ENCODE data around the gene SKIC2.
"Not testable (repeated sequence)": the region's sequence is repeated elsewhere in the genome, so short reads cannot be mapped to it uniquely, and the experiment has no call there.

SKIC2 gene

DNA sequence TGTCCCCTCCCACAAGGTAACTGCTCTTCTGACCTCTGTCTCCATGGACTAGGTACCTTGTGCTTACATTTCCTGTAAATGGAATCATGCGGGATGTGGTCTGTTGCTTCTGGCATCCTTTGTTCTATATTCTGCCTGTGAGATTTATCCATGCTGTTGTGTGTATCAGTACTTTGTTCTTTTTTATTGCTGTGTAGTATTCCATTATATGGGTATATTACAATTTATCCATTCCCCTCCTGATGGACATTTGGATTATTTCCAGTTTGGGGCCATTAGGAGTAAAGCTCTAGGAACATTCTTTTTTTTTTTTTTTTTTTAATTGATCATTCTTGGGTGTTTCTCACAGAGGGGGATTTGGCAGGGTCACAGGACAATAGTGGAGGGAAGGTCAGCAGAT lies 28.0 kb upstream of the SKIC2 start:
- ChIA-PET POLR2A (interaction anchor here (0.6 kb wide), 1 partner anchor 284 kb away, joined by 12 read pairs; no protein-coding TSS in a partner anchor), CTCF (interaction anchor here (0.8 to 1.9 kb wide), 2 partner anchors 22 to 40 kb away, joined by 3 to 6 read pairs; no protein-coding TSS in a partner anchor)
- TF ChIP-seq, protein P1, sequence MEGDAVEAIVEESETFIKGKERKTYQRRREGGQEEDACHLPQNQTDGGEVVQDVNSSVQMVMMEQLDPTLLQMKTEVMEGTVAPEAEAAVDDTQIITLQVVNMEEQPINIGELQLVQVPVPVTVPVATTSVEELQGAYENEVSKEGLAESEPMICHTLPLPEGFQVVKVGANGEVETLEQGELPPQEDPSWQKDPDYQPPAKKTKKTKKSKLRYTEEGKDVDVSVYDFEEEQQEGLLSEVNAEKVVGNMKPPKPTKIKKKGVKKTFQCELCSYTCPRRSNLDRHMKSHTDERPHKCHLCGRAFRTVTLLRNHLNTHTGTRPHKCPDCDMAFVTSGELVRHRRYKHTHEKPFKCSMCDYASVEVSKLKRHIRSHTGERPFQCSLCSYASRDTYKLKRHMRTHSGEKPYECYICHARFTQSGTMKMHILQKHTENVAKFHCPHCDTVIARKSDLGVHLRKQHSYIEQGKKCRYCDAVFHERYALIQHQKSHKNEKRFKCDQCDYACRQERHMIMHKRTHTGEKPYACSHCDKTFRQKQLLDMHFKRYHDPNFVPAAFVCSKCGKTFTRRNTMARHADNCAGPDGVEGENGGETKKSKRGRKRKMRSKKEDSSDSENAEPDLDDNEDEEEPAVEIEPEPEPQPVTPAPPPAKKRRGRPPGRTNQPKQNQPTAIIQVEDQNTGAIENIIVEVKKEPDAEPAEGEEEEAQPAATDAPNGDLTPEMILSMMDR (IDR thresholded peaks at IDR 0.05; ENCODE audit: control extremely low read depth, extremely low read depth, low read depth, missing control alignments) = no peak

DNA sequence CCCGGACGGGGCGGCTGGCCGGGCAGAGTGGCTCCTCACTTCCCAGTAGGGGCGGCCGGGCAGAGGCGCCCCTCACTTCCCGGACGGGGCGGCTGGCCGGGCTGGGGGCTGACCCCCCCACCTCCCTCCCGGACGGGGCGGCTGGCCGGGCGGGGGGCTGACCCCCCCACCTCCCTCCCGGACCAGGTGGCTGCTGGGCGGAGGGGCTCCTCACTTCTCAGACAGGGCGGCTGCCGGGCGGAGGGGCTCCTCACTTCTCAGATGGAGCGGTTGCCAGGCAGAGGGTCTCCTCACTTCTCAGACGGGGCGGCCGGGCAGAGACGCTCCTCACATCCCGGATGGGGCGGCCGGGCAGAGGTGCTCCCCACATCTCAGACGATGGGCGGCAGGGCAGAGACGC lies 26.8 kb upstream of the SKIC2 start:
- POLR2A ChIA-PET; CTCF ChIA-PET; DNase-seq (ENCODE audit: extremely low spot score): not testable (repeated sequence)

More for the DNA sequence above, 28.0 kb upstream of the SKIC2 start:
- no peak for DNase-seq (ENCODE audit: extremely low spot score)

DNA sequence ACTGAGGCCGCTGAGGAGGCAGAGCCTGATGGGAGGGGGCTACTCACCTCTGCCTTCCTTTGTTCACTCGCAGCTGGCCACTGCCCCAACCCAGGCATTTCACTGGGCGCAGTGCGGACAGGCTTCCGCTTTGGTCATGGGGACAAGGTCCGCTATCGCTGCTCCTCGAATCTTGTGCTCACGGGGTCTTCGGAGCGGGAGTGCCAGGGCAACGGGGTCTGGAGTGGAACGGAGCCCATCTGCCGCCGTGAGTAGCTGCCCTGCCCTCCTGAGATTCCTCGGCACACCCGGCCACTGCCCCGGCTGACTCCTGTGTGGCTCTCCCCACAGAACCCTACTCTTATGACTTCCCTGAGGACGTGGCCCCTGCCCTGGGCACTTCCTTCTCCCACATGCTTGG lies 25.4 kb upstream of the SKIC2 start:
- CTCF ChIA-PET = no interaction called here
- no peak for DNase-seq (ENCODE audit: extremely low spot score)
- POLR2A ChIA-PET = no interaction called here
- TF ChIP-seq, protein P1 (IDR thresholded peaks at IDR 0.05; ENCODE audit: control extremely low read depth, extremely low read depth, low read depth, missing control alignments) = no peak

DNA sequence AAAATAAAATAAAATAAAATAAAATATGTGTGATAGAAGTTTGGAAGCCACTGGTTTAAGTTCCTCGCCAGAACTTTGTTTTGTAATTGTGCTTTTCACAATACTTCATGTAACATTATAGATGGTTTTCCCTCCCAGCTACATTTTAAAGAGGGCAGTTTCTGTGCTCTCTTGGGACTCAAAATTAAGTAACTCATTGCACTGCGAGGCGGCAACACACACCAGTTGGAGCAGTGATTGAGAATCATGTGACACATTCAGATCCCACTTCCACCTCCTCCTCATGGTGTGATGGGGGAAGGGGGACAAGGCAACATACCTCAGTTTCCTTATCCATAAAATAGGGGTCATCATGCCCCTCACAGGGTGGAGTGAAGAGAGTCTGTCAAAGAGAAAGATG lies 24.0 kb upstream of the SKIC2 start:
- TF ChIP-seq, protein P1 (IDR thresholded peaks at IDR 0.05; ENCODE audit: control extremely low read depth, extremely low read depth, low read depth, missing control alignments) = no peak
- no peak for DNase-seq (ENCODE audit: extremely low spot score)
- ChIA-PET CTCF (no interaction called here), POLR2A (no interaction called here)

DNA sequence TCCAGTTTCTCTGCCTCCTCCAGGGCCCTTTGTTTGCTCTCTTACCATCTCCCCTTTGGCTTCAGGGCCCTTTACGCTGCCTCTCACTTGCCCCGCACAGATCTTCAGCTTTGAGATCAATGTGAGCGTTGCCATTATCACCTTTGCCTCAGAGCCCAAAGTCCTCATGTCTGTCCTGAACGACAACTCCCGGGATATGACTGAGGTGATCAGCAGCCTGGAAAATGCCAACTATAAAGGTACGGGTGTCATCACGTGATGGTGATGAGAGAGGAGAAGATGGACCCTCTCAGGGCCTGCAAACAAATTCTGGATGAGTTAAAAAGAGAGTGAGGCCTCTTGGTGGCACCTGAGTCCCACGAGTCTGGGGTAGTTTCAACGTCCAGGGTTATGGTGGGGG lies 23.2 kb upstream of the SKIC2 start:
- no peak for DNase-seq (ENCODE audit: extremely low spot score)
- POLR2A ChIA-PET = no interaction called here
- TF ChIP-seq, protein P1 (IDR thresholded peaks at IDR 0.05; ENCODE audit: control extremely low read depth, extremely low read depth, low read depth, missing control alignments) = no peak
- CTCF ChIA-PET = interaction anchor here (0.9 kb wide), 1 partner anchor 16 kb away, joined by 4 read pairs; no protein-coding TSS in a partner anchor

DNA sequence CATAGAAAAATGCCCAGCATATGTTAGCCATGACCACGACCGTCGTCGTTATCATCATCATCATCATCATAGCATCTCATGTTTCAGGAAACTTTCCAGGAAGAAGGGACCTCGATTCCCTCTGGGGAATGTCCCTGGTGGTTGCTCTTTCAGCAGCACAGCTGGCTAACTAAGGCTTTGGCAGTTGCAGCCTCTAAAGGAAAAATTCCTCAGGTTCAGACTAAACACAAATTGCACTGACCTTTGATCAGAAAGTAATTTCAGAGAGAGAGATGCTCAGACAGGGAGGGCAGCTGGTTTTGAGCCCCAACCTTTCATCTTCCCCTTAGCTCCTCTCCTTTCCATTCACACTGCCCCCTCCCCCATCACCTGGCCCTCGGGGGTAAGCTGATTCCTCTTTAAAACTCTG lies 18.7 kb upstream of the SKIC2 start:
- ChIA-PET CTCF (interaction anchor here (1.1 to 5.7 kb wide), 5 partner anchors 12 to 63 kb away, joined by 3 to 35 read pairs (median 8); partner anchors contain the start of gene SKIC2), POLR2A (no interaction called here)
- TF ChIP-seq, protein P1 (IDR thresholded peaks at IDR 0.05; ENCODE audit: control extremely low read depth, extremely low read depth, low read depth, missing control alignments) = no peak
- no peak for DNase-seq (ENCODE audit: extremely low spot score)

DNA sequence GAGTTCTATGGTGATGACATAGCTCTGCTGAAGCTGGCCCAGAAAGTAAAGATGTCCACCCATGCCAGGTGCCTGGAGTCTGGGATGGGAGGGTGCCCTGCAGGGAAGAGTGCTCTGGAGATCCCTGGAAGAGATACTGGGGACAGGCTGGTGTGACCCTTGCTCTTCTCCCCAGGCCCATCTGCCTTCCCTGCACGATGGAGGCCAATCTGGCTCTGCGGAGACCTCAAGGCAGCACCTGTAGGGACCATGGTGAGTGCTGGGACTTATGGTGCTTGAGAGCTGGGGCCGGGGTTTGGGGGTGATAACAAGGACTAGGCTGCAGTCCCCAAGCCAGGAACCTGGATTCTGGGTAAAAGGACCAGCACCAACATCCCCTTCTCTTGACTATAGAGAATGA lies 15.2 kb upstream of the SKIC2 start:
- ChIA-PET CTCF (no interaction called here), POLR2A (interaction anchor here (0.5 to 0.6 kb wide), 2 partner anchors 28 to 147 kb away, joined by 6 to 8 read pairs; no protein-coding TSS in a partner anchor)
- DNase-seq (ENCODE audit: extremely low spot score) = no peak
- TF ChIP-seq, protein P1 (IDR thresholded peaks at IDR 0.05; ENCODE audit: control extremely low read depth, extremely low read depth, low read depth, missing control alignments) = no peak
